ENCODE measurements around the gene NWD2.
A peak's percentile ranks its signal among the peaks of the same experiment; 100 is the strongest.
"Not testable (repeated sequence)": the region's sequence is repeated elsewhere in the genome, so short reads cannot be mapped to it uniquely, and the experiment has no call there.

NWD2 gene, protein sequence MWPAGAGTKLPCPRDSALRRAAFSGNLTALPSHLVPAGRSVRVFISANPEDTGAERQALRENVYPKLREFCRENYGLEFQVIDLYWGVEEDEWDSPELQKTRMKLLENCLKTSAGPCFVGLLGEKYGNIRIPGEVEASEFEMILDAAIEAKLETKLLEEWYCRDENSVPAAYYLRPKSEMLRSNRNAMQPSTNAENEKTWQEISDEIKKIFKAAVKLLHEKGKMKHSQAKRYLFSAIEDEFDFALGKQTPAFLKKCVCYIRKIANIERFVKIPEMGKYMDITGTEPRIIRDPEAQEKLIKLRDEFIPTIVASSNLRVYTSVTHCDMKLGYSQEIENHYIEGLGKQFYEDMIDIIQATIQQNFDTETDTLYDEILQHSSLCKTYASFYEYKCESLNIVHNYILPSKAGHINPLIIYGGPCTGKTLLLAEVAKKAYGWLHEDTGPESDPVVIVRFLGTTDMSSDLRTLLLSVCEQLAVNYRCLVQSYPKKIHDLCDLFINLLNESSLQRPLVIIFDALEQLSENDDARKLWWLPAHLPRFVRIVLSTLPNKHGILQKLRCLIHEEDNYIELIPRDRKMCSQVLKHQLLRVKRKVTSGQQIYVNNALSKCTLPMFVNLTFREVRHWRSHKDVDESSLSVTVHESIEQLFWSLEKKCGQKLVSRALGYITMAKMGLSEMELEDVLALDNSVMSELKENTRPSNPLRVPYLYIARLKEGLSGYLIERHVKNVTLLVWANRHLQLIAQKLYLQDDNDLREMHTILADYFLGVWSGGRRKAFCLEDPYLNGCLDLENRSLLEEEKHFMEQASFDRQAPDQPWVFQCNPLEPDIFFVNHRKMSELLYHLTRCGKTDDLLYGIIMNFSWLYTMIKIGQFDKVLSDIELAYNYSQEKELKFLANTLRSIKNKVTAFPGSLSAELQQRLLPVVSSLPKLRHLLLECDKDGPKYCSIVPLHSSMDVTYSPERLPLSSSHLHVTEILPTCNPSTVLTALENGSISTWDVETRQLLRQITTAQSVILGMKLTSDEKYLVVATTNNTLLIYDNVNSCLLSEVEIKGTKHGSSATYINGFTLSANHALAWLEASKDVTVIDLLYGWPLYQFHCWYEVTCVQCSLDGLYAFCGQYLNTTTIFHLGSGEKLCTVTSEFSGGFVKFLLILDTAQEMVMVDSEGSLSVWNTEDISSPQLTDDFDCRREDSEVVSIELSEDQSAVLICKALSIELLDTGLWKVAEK (N-terminal part only)

DNA sequence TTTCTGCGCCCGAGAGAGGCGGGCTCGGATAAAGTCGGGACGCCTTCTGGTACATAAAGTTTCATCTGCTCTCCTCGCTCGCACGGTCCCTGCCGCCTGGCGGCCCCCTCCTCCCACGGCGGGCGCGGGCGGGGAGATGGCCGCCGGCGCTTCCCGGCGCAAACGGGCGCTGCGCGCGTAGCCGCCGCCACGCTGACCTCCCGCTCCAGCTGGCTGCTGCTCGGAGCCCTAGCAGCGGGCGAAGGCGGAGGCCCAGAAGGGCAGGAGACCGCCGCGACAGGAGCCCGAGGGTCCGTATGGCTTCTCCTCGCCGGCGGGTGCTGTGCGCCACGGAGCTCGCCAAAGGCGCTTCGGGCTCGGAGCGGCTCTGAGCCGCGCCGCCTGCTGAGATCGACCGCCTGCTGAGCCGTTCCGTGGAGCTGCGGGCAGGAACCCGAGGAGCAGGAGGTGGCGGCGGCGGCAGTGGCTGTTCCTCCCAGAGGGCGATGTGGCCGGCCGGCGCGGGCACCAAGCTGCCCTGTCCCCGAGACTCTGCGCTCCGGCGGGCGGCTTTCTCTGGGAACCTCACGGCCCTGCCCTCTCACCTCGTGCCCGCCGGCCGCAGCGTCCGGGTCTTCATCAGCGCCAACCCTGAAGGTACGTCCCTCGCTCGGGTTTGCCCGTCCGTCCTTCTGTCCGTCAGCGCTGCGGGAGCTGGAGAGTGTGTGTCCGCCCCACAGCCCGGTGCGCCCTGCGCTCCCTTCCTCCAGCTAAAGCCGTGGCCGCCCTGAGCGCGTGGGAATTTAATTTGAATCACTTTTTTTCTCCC, at the start of gene NWD2:
Gene NWD2, plus strand, starts transcription at position 161 of the 808 bp plus-strand sequence. Its CDS starts 325 bp downstream, at position 486.
- peak; percentile 10 for DNase-seq

DNA sequence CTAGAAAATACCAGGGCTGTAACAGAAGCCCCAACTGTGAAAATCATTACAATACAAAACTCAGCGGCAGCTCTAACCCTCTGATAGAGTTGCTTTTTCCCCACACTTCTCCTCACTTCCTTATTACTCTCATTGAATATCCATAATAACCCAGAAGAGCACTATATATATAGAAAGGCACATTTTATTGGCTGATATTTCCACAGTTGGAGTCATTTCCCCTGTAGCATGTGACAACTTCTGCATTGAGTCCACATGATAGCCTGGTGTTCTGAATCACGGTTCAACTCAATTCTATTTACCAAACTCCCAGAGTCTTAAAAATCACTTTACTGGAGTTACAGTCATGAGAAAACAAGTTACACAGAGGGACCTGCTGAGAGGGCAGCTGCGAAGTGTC, 46.6 kb upstream of the NWD2 start:
- no peak for DNase-seq

DNA sequence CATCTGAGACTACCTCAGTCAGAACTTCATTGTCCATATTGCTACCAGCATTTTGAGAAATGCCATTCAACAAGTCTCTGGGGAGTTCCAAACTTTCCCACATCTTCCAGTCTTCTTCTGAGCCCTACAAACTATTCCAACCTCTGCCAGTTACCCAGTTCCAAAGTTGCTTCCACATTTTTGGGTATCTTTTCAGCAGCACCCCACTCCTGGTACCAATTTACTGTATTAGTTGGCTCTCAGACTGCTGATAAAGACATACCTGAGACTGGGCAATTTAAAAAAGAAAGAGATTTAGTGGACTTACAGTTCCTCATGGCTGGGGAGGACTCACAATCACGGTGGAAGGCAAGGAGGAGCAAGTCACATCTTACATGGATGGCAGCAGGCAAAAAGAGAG, 39.8 kb upstream of the NWD2 start:
- DNase-seq = not testable (repeated sequence)

DNA sequence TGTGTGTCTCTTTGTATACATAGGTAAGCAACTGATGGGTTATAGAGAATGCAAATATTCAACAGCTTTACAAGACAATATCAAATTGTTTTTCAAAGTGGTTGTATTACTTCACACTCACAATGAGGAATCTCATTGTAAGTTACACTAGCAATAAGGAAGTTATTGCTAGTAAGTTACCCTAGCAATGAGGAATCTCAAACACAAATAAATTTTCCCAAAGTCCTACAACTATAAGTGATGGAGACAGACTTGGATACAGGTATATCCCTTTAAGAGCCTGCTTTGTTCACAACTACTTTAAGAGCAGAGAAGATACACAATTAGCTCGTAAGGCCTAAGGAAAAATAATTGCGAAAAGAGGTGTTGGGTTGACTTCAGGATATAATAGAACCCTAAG, 28.3 kb upstream of the NWD2 start:
- DNase-seq = no peak

DNA sequence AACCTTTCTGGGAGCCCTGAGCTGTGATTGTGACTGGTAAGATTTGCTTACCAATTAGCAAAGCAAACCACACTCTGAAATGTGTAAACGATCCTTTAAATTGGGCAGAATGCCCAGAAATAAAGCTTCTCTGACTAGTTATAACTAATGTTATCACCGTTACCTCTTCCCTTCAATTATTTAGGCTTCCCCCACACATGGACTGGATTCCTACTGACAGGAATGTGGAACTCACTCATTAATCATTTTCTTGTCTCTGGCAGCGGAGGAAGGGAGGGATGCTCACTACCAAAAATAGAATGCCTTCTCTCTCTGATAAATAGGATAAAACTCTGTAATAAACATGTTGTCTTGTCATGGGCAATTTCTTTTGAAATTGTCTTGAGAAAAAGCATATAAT, 25.3 kb upstream of the NWD2 start:
- DNase-seq = no peak

DNA sequence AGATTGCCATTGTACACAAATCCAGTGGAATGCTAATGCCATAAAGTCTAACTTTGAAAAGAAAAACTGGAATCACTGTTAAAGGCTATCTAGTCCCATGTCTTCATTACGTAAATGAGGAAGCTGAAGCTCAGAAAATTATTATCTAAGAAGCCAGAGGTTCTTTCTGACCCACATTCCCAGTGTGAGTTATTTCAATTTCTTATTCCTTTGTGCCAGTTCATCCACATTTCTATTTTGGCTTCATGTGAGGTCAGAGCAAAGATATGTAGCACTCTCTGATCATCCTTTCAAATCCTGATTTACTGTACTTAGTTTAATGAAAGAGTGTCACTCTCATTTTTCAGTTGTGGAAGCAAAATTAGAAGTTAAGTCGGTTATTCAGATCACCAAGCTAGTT, 24.6 kb upstream of the NWD2 start:
- DNase-seq = no peak

DNA sequence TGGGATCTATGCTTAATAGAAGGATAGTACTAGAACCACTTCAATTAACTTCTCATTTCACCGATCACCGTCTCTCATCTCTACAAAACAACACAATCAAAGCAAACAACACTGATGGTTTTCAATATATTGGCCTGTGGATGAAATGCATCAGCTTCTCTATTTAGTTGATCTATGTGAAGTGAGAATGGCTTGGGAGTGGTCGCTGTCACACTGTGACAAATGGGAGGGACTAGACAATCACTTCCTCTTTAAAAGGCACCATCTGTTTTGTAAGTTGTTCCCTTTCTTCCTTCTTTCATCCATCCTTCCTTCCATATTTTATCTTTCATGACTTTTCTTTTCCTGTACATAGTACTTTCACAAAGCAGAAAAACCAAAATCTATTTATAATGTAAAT, 23.9 kb upstream of the NWD2 start:
- DNase-seq = no peak

DNA sequence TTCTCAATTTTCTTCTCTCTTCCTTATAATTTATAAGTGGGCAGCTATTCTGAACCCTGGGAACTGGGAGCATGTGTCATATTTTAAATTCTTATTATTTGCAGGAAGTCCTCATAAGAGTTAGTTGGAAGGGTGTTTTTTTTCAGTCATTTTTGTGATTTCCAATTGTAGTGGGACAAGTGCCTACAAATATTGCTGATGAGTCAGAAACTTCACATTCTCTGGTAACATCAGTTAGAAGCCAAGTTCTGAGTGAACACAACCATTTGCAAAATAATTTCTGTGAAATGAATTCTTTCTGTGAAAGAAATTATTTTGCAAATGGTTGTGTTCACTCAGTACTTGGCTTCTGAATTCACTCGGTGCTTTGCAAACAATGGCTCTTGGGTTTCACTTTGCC, 20.8 kb upstream of the NWD2 start:
- DNase-seq = no peak

DNA sequence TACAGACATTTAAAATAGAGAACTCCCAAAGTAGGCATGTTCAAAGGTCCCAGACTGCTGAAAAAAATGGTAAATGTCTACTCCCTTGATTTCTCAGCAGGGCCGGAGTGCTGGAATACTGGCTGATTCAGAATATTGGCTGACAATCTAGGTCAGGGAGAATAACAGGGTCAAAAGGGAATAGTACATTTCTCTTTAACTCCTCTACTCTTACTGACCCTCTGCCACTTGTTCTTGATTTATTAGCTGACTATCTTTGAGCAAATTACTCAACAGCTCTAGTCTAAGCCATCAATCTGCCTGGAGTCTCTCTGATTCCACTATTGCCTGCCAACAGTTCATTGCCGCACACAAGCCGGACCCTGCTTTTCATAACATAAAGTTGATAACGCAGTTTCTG, 19.7 kb upstream of the NWD2 start:
- no peak for DNase-seq

DNA sequence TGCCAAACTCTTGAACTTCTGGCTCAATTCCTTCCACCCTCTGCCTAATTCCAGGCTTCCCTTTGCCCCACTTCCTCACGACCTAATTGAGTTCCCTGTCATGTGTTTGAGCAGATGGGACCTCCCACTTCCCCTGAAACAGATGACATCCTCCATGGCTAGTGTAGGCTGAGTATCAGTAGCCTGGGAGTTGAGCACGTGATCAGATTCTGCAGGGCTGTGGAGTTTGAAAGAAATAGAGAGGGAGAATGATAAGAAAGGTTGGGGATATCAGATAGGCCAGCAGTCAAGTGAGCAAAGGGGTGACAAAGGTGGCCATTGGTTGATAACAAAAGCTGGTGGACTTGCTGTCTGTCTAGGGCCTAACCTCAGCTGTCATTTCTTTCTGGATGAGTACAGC, 18.8 kb upstream of the NWD2 start:
- no peak for DNase-seq

DNA sequence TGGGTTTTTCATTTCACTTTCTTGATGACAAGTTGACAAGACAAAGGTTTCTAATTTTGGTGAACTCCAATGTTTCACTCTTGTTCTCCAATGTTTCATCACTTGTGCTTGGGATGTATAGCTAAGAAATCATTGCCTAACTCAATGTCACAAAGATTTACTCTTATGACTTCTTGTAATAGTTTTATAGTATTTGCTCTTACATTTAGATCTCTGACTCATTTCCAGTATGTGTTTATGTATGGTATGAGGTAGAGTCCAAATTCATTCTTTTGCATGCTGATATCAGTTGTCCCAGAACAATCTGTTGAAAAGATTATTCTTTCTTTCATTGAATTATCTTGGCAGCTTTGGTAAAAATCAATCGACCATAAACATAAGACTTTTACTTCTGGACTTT, 12.2 kb upstream of the NWD2 start:
- DNase-seq = no peak

DNA sequence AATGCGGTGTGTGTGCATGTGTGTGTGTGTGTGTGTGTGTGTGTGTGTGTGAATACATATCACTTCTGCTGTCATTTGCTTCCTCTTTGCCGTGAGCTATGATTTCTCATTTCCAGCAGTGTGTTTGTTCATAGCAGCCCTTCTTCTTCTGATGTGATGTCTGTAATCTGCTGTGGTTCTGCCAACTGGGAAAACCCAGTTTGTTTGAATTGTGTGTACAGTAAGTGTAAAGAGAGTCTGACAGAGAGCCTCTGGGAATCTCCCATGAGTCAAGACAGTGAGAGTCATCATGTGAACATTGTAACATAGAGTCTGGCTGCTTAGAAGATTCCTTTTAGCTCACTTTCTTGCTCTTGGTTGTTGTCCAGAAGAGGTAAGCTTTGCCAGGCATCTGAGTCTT, 8.4 kb upstream of the NWD2 start:
- DNase-seq = no peak

DNA sequence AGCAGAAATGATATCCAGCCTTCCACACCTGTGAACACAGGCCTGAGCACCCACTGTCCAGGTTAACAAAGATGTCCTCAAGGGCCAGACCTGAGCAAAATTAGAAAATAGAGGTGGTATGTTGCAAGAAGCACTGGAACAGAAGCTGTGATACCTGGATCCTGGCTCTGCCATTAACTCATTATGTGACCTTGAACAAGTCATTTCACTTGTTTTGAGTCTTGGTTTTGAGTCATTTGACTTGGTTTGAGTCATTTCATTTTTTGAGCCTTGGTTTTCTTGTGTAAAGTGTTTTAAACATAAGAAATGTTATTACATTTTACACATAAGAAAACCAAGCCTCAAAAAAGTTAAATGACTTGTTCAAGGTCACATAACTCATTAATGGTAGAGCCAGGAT, 2.9 kb upstream of the NWD2 start:
- no peak for DNase-seq

DNA sequence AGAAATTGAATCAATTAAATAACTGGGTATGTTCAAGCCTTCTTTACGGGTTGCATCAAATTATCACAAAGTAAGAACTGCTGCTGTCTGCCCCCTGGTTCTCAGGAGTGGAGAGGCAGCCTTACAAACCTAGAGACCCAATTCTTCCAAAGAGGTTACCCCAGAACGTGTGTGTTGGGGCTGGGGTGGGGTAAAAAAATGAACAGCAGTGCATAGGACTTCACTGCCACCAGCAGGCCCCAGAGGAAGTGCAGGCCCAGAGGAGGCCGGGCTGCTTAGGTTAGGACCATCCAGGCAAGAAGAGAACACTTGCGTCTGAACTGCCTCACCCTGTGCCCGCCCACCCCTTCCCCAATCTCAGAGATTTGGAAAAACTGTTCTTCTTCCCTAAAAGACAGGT, 1.5 kb upstream of the NWD2 start:
- DNase-seq = peak; percentile 1

DNA sequence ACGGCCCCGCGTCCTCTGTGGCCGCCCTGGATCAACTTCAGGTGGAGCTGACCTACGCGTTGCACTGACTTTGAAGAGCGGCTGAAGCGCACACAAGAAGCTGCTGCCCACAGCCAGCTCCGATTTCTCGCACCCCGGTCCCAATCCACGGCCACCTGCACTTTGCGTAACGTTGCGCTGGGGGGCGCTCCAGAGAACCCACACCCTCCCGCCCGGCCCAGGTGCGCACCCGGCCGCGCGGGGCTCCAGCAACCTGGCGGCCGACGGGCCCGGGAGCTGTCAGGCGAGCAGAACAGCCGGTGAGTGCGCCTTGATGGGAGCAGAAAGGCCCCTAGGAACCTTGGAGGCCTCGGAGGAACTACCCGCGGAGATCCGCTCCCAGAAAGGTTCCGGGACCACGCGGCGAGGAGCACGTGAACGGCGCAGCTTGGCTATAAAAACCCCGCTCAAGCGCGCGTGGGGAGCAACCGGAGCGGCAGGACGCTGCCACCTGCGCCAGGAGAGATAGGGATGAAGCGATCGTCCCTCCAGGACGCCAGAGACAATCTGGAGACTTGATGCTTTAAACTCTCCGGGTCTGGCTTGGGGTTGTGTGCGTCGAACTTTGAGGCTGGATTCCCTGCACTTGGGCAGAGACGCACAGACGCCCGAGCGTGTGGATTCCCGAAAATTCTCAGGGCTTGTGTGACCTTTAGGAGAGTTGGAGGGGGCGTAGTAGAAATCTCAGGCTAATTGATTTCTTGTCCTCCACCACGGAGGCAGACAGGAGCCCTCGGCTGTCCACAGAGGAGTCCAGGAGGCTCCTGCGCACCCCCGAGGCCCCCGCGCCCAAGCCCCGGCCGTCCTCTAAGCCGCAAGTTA, 591 bp upstream of the NWD2 start:
- DNase-seq = no peak

DNA sequence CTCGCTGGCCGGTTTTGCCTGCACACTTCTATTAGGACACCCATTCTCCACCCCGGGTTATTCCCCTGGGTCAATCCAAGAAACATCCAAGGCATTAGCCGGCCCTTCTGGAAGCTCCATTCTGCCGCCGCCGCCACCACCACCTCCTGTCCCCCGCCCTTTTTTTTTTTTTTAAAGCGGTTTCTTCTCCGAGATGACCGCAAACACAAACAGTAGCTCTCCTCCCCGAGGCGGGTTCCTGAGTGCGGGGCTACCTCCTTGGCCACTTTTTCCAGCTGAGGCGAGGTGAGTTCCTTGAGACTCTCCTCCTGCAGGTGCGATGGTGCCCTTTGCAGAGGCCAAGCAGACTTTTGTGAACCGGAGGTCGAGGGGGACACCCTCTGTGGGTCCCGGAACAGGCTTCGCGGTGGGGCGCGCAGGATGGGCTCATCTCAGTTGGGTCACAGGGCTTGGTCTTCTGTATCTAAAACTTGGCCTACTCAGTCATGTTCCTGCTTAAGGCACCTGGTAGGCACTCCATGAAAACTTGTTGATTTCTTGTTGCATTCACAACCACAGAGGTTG, 930 bp downstream of the NWD2 start:
- DNase-seq = no peak

DNA sequence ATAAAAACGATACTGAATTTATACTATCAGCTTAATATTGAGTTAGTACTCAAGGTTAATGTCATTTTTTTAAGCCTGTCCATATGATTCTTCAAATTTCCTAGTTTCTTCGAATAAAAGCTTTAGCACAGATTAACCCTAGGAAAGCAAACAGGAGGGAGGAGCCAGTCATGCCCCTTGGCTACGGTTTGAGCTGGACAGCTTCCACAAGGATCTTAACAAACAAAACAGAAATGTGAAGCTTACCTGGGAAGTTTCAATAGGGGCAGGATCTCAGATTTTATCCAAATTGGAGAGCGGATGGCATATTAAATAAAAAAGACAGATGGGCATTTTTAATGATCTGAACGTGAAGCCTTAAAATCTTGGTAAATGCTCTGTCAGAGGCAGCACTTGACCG, 2.3 kb downstream of the NWD2 start:
- DNase-seq = no peak

DNA sequence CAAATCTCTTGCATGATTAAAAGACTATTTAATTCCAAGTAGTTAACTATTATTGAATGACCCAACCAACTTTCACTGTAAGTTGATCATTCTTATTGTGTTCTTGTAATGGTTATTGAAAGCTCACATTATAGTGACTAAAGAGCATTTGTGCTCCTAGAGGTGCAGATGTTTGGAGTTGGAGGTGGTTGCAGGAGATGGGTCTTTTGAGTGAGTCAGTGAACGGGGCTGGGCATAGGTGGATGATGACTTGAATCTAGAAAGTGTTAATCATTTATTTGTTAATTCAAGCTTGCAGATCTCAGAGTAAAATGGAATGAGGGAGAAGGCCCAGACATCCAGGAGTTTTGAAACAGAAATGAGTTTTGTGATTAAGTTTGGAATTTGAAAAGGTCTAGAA, 13.7 kb downstream of the NWD2 start:
- no peak for DNase-seq

DNA sequence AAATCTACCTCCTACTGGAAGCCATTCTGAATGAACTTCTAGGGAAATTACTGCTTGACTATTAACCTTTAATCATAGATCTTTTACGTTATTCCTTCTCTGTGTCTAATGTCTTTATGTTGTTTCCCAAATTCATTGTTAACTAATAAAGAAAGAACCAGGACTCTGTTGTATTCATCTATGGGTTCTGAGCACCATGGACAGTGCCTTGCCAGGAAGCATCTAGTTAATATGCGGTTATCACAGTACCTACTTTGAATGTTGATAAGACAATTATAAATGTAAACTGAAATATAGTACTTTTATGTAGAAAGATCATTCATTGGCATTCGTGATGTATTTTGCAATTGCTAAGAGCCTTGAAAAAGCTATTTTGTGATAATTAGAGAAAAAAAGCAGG, 23.8 kb downstream of the NWD2 start:
- DNase-seq = peak; percentile 3

DNA sequence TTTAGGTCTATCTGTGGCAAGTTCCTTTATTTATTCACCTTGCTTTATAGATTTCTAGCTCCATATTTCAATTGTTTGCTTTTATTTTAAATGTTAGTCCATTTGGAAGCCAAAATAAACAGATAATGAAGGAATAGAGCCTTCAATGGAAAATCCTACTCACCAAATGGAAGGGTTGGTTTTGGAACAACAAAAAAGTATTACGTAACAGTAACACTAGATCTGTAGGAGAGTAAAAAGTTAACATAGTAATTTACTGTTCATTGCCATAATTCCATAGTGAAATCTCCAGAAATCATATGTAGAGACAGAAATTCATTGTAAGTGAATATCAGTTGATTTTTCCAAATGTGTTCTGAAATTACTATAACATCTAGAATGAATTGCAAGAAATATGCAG, 34.6 kb downstream of the NWD2 start:
- no peak for DNase-seq

DNA sequence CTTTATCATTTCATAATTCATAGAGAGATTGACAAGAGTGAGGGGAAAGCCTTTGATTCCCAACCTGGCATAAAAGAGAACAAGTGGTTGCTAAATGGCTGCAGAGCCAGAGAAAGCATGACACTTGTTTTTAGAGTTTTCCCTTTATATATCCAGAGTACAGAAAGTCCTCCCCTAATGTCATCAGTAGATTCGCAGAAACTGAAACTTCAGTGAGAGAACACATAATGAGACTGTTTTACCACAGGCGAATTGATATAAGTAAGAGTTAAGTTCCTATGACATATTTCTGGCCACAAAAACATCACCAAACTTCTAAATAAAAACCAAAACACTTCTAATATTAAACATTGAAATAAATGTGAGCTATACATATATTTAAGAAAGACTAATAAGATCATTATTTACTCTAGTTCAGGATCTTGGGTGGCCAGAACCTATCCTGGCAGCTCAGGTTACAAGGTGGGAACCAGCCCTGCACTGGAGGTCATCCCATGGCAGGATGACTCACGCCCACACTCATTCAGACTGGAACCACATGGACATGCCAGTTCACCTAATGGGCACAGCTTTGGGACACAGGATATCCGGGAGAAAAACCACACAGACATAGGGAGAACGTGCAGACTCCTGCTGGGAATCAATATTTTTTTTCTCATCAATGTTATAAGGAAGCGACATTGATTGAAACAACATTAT, 35.5 kb downstream of the NWD2 start:
- DNase-seq = no peak
